A673 (cell line): ENCODE measurements around the gene ILKAP. TPM values are rescaled to one million over a fixed set of nuclear protein-coding genes. Genes with fewer than 3 reads are reported as not detected.

Experiments used
- BruUV-seq: library from RNA; stranded (reverse); fragments of 400-500 nt; replicated peaks from 2 replicates; lab custom pipeline; 2021; lab: Mats Ljungman, UMichigan
- CTCF ChIA-PET: fragments of 300-600 bp; sonication (Branson Sonifier 250); formaldehyde crosslinking; loops from one replicate; lab custom pipeline; 2022; ENCODE audit warnings: antibody characterized with exemption; lab: Charles Lee
- POLR2A ChIA-PET: fragments of 300-600 bp; sonication (Branson Sonifier 250); formaldehyde crosslinking; loops from one replicate; lab custom pipeline; 2022; ENCODE audit warnings: antibody characterized with exemption; ENCODE audit not compliant: low non-redundant PET; lab: Charles Lee
- DNase-seq: peaks from one replicate; pipeline ENCODE4 v3.0.0-alpha.2; 2015; ENCODE audit warnings: low spot score
- H3K27ac ChIP-seq: fragments of 200-600 bp; sonication (generic); 2 replicates; pipeline ENCODE4 v1.5.1; 2016; ENCODE audit warnings: mixed run types, low read depth, mild to moderate bottlenecking, mixed read lengths, antibody characterized with exemption, low read length; ENCODE audit not compliant: poor library complexity, severe bottlenecking
- H3K27me3 ChIP-seq: fragments of 200-600 bp; sonication (generic); replicated peaks from 2 replicates; pipeline ENCODE4 v1.6.1; 2017; ENCODE audit warnings: mixed run types, low read depth, mild to moderate bottlenecking, mixed read lengths, antibody characterized with exemption, low read length; ENCODE audit not compliant: insufficient read depth, poor library complexity
- H3K36me3 ChIP-seq: fragments of 200-600 bp; sonication (generic); 2 replicates; pipeline ENCODE4 v1.6.1; 2016; ENCODE audit warnings: mixed run types, mild to moderate bottlenecking, mixed read lengths, antibody characterized with exemption, low read length; ENCODE audit not compliant: insufficient read depth, poor library complexity, severe bottlenecking
- H3K4me1 ChIP-seq: fragments of 200-600 bp; sonication (generic); 2 replicates; pipeline ENCODE4 v1.6.1; 2017; ENCODE audit warnings: mixed run types, mild to moderate bottlenecking, mixed read lengths, antibody characterized with exemption, low read length; ENCODE audit not compliant: insufficient read depth, poor library complexity, severe bottlenecking
- H3K4me3 ChIP-seq: fragments of 200-600 bp; sonication (generic); 2 replicates; pipeline ENCODE4 v1.5.1; 2016; ENCODE audit warnings: low read depth, mixed run types, mild to moderate bottlenecking, mixed read lengths, low read length; ENCODE audit not compliant: poor library complexity, severe bottlenecking
- H3K9me3 ChIP-seq: fragments of 200-600 bp; sonication (generic); 2 replicates; pipeline ENCODE4 v1.6.1; 2016; ENCODE audit warnings: mixed run types, low read depth, mild to moderate bottlenecking, mixed read lengths, antibody characterized with exemption, low read length; ENCODE audit not compliant: poor library complexity, severe bottlenecking
- CTCF ChIP-seq: fragments of 300-800, 200-600 bp; sonication (generic); conservative IDR thresholded peaks from 2 replicates; pipeline ENCODE4 v1.5.1; 2017; ENCODE audit warnings: low read depth, mild to moderate bottlenecking, antibody characterized with exemption, low read length, moderate library complexity, mixed read lengths
- EZH2 ChIP-seq: fragments of 200-600 bp; sonication (generic); IDR thresholded peaks from 2 replicates; pipeline ENCODE4 v1.6.1; 2017; ENCODE audit warnings: borderline replicate concordance, low read depth, mild to moderate bottlenecking, mixed read lengths, antibody characterized with exemption, low read length; ENCODE audit not compliant: poor library complexity, severe bottlenecking
- intact Hi-C: fragments of 100-400 bp; cut with micrococcal nuclease; formaldehyde crosslinking; loops from one replicate; pipeline ENCODE4 v1.10.0; 2022; ENCODE audit not compliant: unreplicated experiment
- total RNA-seq: library from RNA; stranded (reverse); gene quantifications from 2 replicates; pipeline ENCODE4 v1.2.3, GENCODE V29; 2021

ILKAP gene
- total RNA-seq, 1 experiment from 2014 or later, result 71.6 TPM

GRCh38 chr2:238224356-238225035 lies 21.0 kb upstream of the ILKAP start:
- no peak overlapping the region for H3K4me3 ChIP-seq
- DNase-seq, result no peak
- POLR2A ChIA-PET, result no interaction called here
- peaks cover 4% of the 10 kb centered on the region for H3K9me3 ChIP-seq
- intact Hi-C loops, result no loop called here
- no peak overlapping the region for H3K27ac ChIP-seq
- peaks cover 11% of the 10 kb centered on the region for H3K4me1 ChIP-seq
- no peaks in the 10 kb centered on the region for H3K36me3 ChIP-seq
- CTCF ChIA-PET, result no interaction called here
- H3K27me3 ChIP-seq, result no peaks in the 10 kb centered on the region
- no peak for TF ChIP-seq CTCF
- no peak for TF ChIP-seq EZH2
- BruUV-seq, result no TSS peak

GRCh38 chr2:238220892-238221521 lies 17.5 kb upstream of the ILKAP start:
- peaks cover 11% of the 10 kb centered on the region for H3K4me1 ChIP-seq
- H3K27ac ChIP-seq, result no peak overlapping the region
- peaks cover 4% of the 10 kb centered on the region for H3K9me3 ChIP-seq
- BruUV-seq, result no TSS peak
- ChIA-PET POLR2A (no interaction called here), CTCF (interaction anchor here (0.7 kb wide), 1 partner anchor 18 kb away, joined by 4 read pairs; no protein-coding TSS in a partner anchor)
- no peaks in the 10 kb centered on the region for H3K27me3 ChIP-seq
- no peaks in the 10 kb centered on the region for H3K36me3 ChIP-seq
- intact Hi-C loops, result no loop called here
- no peak overlapping the region for H3K4me3 ChIP-seq
- DNase-seq, result no peak
- TF ChIP-seq EZH2 (no peak), CTCF (no peak)

DNA sequence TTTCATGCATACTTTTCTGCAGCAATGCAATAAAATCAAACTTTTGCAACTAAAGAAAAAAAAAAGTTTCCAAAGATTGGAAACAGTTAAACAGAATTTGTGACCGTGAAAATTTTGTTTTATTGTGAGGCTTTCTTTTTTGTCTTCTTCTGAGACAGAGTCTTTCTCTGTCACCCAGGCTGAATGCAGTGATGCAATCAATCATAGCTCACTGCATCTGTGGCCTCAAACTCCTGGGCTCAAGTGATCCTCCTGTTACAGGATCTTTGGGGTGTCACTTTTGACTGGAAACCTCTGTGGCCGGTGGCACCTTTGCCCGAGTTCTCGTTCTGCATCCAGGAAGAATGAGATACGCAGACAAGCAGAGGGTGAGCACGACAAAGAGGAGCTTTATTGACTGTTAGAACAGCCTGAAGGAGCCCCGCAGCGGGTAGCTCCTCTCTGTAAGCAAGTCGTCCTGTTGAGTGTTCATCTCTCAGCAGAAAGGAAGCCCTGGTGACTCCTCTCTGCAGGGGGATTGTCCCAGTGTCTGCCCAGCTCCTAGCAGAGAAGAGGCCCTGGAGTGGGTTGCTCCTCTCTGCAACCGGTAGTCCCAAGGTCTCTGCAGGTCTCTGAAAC lies 16.9 kb upstream of the ILKAP start:
- H3K4me3 ChIP-seq, result no peak overlapping the region
- no peak overlapping the region for H3K27ac ChIP-seq
- H3K36me3 ChIP-seq, result no peaks in the 10 kb centered on the region
- peaks cover 4% of the 10 kb centered on the region for H3K9me3 ChIP-seq
- TF ChIP-seq EZH2 (no peak), CTCF (no peak)
- H3K4me1 ChIP-seq, result peaks cover 5% of the 10 kb centered on the region
- H3K27me3 ChIP-seq, result no peaks in the 10 kb centered on the region
- ChIA-PET CTCF (no interaction called here), POLR2A (no interaction called here)
- no peak for DNase-seq
- intact Hi-C loops, result no loop called here
- no TSS peak for BruUV-seq
